ENCODE results near the gene TTC39A. TPM values are rescaled to one million over a fixed set of nuclear protein-coding genes. Genes with fewer than 3 reads are reported as not detected.

The TTC39A gene
- total RNA-seq, 1 experiment from 2014 or later: 15.4 TPM

DNA sequence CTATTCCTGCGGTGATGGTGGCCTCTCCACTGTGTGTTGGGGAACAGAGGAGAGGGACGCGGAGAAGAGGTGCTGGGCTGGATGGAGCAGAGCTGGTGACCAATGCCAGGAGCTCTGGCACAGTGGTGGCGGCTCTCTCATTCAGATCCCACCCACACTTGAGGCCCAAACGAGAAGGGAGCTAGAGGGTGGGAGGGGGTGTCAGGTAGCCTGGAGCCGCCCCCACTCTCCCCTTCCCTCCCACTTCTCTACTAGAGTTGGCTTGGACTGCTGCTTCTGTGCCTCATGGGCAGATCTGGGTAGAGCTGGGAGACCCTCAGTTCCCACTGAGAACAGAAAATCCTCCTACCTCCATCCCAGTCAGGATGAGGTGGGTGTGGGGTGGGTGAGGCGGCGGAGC, 3.5 kb downstream of the TTC39A start:
- no TSS peak for BruUV-seq (replicated peaks)
- DNase-seq (ENCODE audit: low read depth, low spot score): no peak
- Histone ChIP-seq H3K27ac (ENCODE audit: low read depth, low read length) (no peak overlapping the region), H3K9ac (ENCODE audit: low read length) (no peak overlapping the region), H2AFZ (ENCODE audit: low read depth, low read length, poor library complexity, severe bottlenecking) (no peak overlapping the region), H3K9me3 (ENCODE audit: control insufficient read depth in 1 of 2, insufficient read depth in 1 of 2, low read depth in 1 of 2, low read length in 2 of 2) (no peaks in the 10 kb centered on the region), H4K20me1 (ENCODE audit: insufficient read depth) (no peaks in the 10 kb centered on the region), H3K36me3 (ENCODE audit: control insufficient read depth in 1 of 2, insufficient read depth in 2 of 2, low read length in 2 of 2) (no peaks in the 10 kb centered on the region), H3K9me2 (ENCODE audit: insufficient read depth) (no peaks in the 10 kb centered on the region), H3K27me3 (ENCODE audit: insufficient read depth, low read length) (no peaks in the 10 kb centered on the region), H3K4me1 (ENCODE audit: control insufficient read depth in 1 of 2, insufficient read depth in 2 of 2, low read length in 2 of 2) (peaks cover 15 to 40% of the 10 kb centered on the region in 2 experiments), H3K79me2 (ENCODE audit: insufficient read depth, low read length) (peaks cover 2% of the 10 kb centered on the region; the same call in 1 of the 2 replicates), H3K4me2 (ENCODE audit: low read length) (no peak overlapping the region), H3K4me3 (replicated peaks in 1 of 2; ENCODE audit: low read depth in 1 of 2, low read length in 2 of 2) (no peak overlapping the region)
- TF ChIP-seq SIN3A (IDR thresholded peaks at IDR 0.05; ENCODE audit: low read depth) (no peak), SP1 (IDR thresholded peaks at IDR 0.05; ENCODE audit: low read depth) (no peak), EGR1 (IDR thresholded peaks at IDR 0.05; ENCODE audit: low read depth) (no peak), SRF (IDR thresholded peaks at IDR 0.05; ENCODE audit: low read depth) (no peak), RAD21 (IDR thresholded peaks at IDR 0.05; ENCODE audit: low read depth) (no peak), ZNF274 (IDR thresholded peaks at IDR 0.05; ENCODE audit: low read depth, low read length) (no peak), TCF7L2 (IDR thresholded peaks at IDR 0.05; ENCODE audit: borderline replicate concordance, extremely low read depth, insufficient read depth, insufficient read length) (no peak), ELF1 (IDR thresholded peaks at IDR 0.05; ENCODE audit: borderline replicate concordance, low read depth) (no peak), CEBPB (IDR thresholded peaks at IDR 0.05; ENCODE audit: low read depth) (no peak), YY1 (IDR thresholded peaks at IDR 0.05; ENCODE audit: extremely low read depth, insufficient replicate concordance, low read depth, low read length) (no peak)
- TF ChIP-seq, protein P1, sequence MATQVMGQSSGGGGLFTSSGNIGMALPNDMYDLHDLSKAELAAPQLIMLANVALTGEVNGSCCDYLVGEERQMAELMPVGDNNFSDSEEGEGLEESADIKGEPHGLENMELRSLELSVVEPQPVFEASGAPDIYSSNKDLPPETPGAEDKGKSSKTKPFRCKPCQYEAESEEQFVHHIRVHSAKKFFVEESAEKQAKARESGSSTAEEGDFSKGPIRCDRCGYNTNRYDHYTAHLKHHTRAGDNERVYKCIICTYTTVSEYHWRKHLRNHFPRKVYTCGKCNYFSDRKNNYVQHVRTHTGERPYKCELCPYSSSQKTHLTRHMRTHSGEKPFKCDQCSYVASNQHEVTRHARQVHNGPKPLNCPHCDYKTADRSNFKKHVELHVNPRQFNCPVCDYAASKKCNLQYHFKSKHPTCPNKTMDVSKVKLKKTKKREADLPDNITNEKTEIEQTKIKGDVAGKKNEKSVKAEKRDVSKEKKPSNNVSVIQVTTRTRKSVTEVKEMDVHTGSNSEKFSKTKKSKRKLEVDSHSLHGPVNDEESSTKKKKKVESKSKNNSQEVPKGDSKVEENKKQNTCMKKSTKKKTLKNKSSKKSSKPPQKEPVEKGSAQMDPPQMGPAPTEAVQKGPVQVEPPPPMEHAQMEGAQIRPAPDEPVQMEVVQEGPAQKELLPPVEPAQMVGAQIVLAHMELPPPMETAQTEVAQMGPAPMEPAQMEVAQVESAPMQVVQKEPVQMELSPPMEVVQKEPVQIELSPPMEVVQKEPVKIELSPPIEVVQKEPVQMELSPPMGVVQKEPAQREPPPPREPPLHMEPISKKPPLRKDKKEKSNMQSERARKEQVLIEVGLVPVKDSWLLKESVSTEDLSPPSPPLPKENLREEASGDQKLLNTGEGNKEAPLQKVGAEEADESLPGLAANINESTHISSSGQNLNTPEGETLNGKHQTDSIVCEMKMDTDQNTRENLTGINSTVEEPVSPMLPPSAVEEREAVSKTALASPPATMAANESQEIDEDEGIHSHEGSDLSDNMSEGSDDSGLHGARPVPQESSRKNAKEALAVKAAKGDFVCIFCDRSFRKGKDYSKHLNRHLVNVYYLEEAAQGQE (IDR thresholded peaks at IDR 0.05; ENCODE audit: low read depth): no peak
- POLR2A ChIA-PET: no interaction called here
- intact Hi-C loops (cut with micrococcal nuclease): no loop called here
- CTCF ChIA-PET: no interaction called here
- no peak for ATAC-seq
- RAD21 ChIA-PET (ENCODE audit: low non-redundant PET in 1 of 2, low total read pairs in 2 of 2, uncharacterized antibody in 2 of 2, unreplicated experiment in 2 of 2): no interaction called here
